IPS-NIHi11 (cell line): Measurements from ENCODE around the gene KIAA0825.

Experiments
- DNase-seq: peaks from one replicate; pipeline ENCODE4 v3.0.0; 2012; ENCODE audit warnings: mixed read lengths, low spot score

The KIAA0825 gene

GRCh38 chr5:94432499-94432898, 185.9 kb downstream of the KIAA0825 start:
- DNase-seq: no peak

GRCh38 chr5:94431696-94432095, 186.7 kb downstream of the KIAA0825 start:
- no peak for DNase-seq

GRCh38 chr5:94429566-94429965, 188.8 kb downstream of the KIAA0825 start:
- DNase-seq: no peak

- no peak for DNase-seq
Measured at GRCh38 chr5:94425396-94425795, 193.0 kb downstream of the KIAA0825 start.

- no peak for DNase-seq
Measured at GRCh38 chr5:94423411-94423810, 195.0 kb downstream of the KIAA0825 start.

GRCh38 chr5:94422812-94423211, 195.6 kb downstream of the KIAA0825 start:
- DNase-seq: no peak

GRCh38 chr5:94420885-94421284, 197.5 kb downstream of the KIAA0825 start:
- no peak for DNase-seq

GRCh38 chr5:94415798-94416197, 202.6 kb downstream of the KIAA0825 start:
- no peak for DNase-seq

- DNase-seq: no peak
Measured at GRCh38 chr5:94409440-94409839, 209.0 kb downstream of the KIAA0825 start.

GRCh38 chr5:94407023-94407422, 211.4 kb downstream of the KIAA0825 start:
- no peak for DNase-seq

- no peak for DNase-seq
Measured at GRCh38 chr5:94403483-94403882, 214.9 kb downstream of the KIAA0825 start.

- no peak for DNase-seq
Measured at GRCh38 chr5:94402096-94402495, 216.3 kb downstream of the KIAA0825 start.

GRCh38 chr5:94397508-94397907, 220.9 kb downstream of the KIAA0825 start:
- no peak for DNase-seq

- DNase-seq: peak; percentile 41
Measured at GRCh38 chr5:94396687-94397086, 221.7 kb downstream of the KIAA0825 start.

- no peak for DNase-seq
Measured at GRCh38 chr5:94395468-94395867, 222.9 kb downstream of the KIAA0825 start.

- no peak for DNase-seq
Measured at GRCh38 chr5:94391996-94392395, 226.4 kb downstream of the KIAA0825 start.

- DNase-seq: no peak
Measured at GRCh38 chr5:94389515-94389899, 228.9 kb downstream of the KIAA0825 start.

- DNase-seq: no peak
Measured at GRCh38 chr5:94388773-94389514, 229.5 kb downstream of the KIAA0825 start.

GRCh38 chr5:94385767-94386166, 232.6 kb downstream of the KIAA0825 start:
- no peak for DNase-seq

GRCh38 chr5:94378062-94378461, 240.3 kb downstream of the KIAA0825 start:
- no peak for DNase-seq

GRCh38 chr5:94376672-94377345, 241.6 kb downstream of the KIAA0825 start:
- no peak for DNase-seq

GRCh38 chr5:94375801-94376200, 242.6 kb downstream of the KIAA0825 start:
- DNase-seq: no peak

GRCh38 chr5:94374336-94374735, 244.1 kb downstream of the KIAA0825 start:
- DNase-seq: no peak

- no peak for DNase-seq
Measured at GRCh38 chr5:94367900-94368299, 250.5 kb downstream of the KIAA0825 start.
